Smooth muscle cell (in vitro differentiated cells): ENCODE results near the gene PRKAR1B. TPM values are rescaled to one million over a fixed set of nuclear protein-coding genes. Genes with fewer than 3 reads are reported as not detected.

Source experiments
- DNase-seq: peaks from one replicate; lab custom pipeline; 2025; ENCODE audit not compliant: unreplicated experiment; lab: John Stamatoyannopoulos, UW
- H2AFZ ChIP-seq: fragments of 200-600 bp; sonication (generic); 2 replicates; pipeline ENCODE4 v1.6.0; 2016; ENCODE audit warnings: antibody characterized with exemption, low read depth, mild to moderate bottlenecking
- H3F3A ChIP-seq: fragments of 200-600 bp; sonication (generic); 2 replicates; pipeline ENCODE4 v1.6.0; 2017; ENCODE audit warnings: antibody characterized with exemption, low read depth
- H3K27ac ChIP-seq: fragments of 200-600 bp; sonication (generic); 2 replicates; pipeline ENCODE4 v1.5.1; 2016; ENCODE audit warnings: low read depth, mild to moderate bottlenecking
- H3K27me3 ChIP-seq: fragments of 200-600 bp; sonication (generic); 2 replicates; pipeline ENCODE4 v1.6.1; 2016; ENCODE audit warnings: low read depth, mild to moderate bottlenecking
- H3K36me3 ChIP-seq: fragments of 200-600 bp; sonication (generic); 2 replicates; pipeline ENCODE4 v1.5.1; 2016; ENCODE audit warnings: low read depth
- H3K4me1 ChIP-seq: fragments of 200-600 bp; sonication (generic); 2 replicates; pipeline ENCODE4 v1.5.1; 2016; ENCODE audit warnings: low read depth
- H3K4me2 ChIP-seq: fragments of 200-600 bp; sonication (generic); 2 replicates; pipeline ENCODE4 v1.6.0; 2016; ENCODE audit warnings: mild to moderate bottlenecking
- H3K4me3 ChIP-seq: fragments of 200-600 bp; sonication (generic); 2 replicates; pipeline ENCODE4 v1.5.1; 2016; ENCODE audit warnings: mild to moderate bottlenecking
- H3K79me2 ChIP-seq: fragments of 200-600 bp; sonication (generic); 2 replicates; pipeline ENCODE4 v1.6.0; 2016; ENCODE audit warnings: low read depth, mild to moderate bottlenecking
- H3K9ac ChIP-seq: fragments of 200-600 bp; sonication (generic); 2 replicates; pipeline ENCODE4 v1.6.0; 2016; ENCODE audit warnings: low read depth
- H3K9me3 ChIP-seq: fragments of 200-600 bp; sonication (generic); replicated peaks from 2 replicates; pipeline ENCODE4 v1.5.1; 2016; ENCODE audit warnings: low read depth
- H4K20me1 ChIP-seq: fragments of 200-600 bp; sonication (generic); 2 replicates; pipeline ENCODE4 v1.6.0; 2016; ENCODE audit warnings: low read depth
- CTCF ChIP-seq: fragments of 200-600 bp; sonication (generic); IDR thresholded peaks from 2 replicates; pipeline ENCODE4 v1.5.1; 2017; ENCODE audit warnings: borderline replicate concordance, mild to moderate bottlenecking, antibody characterized with exemption; ENCODE audit not compliant: insufficient read depth, poor library complexity, severe bottlenecking
- WGBS: methylation state at CpG from one replicate; pipeline ENCODE4 v1.1.7; 2016; ENCODE audit warnings: low lambda C conversion rate; 5-methylcytosine and 5-hydroxymethylcytosine counted together
- polyA plus RNA-seq: library from polyadenylated mRNA; unstranded; fragments of >200 nt; fragmentation: Nextera tagmentation; extraction: Ambion mirVana; gene quantifications from 2 replicates; pipeline ENCODE4 v1.2.1, GENCODE V29; 2016
- total RNA-seq: library from RNA; depleted of rRNA; stranded (reverse); fragments of >200 nt; gene quantifications from 2 replicates; pipeline ENCODE4 v1.2.3, GENCODE V29; 2014

The PRKAR1B gene
- total and polyA plus RNA-seq, 2 experiments from 2014 or later, result 5.3 to 10.1 TPM

GRCh38 chr7:768881-769504, 41.9 kb upstream of the PRKAR1B start:
- no peak overlapping the region for H3K27ac ChIP-seq
- no peaks in the 10 kb centered on the region for H3K79me2 ChIP-seq
- no peaks in the 10 kb centered on the region for H3K27me3 ChIP-seq
- no peak overlapping the region for H3K4me2 ChIP-seq
- 95% methylated on average over 33 of the region's 36 CpGs for WGBS
- no peak overlapping the region for H3K4me3 ChIP-seq
- no peaks in the 10 kb centered on the region for H3K36me3 ChIP-seq
- no peak overlapping the region for H3K9ac ChIP-seq
- no peaks in the 10 kb centered on the region for H3K4me1 ChIP-seq
- H2AFZ ChIP-seq, result no peak overlapping the region
- no peaks in the 10 kb centered on the region for H4K20me1 ChIP-seq
- H3F3A ChIP-seq, result peaks cover 4% of the 10 kb centered on the region
- TF ChIP-seq CTCF, result no peak
- DNase-seq, result no peak
- no peaks in the 10 kb centered on the region for H3K9me3 ChIP-seq

- H3K79me2 ChIP-seq, result no peaks in the 10 kb centered on the region
- TF ChIP-seq CTCF, result no peak
- H3K4me2 ChIP-seq, result no peak overlapping the region
- no peak overlapping the region for H3K4me3 ChIP-seq
- H3K9ac ChIP-seq, result no peak overlapping the region
- no peak for DNase-seq
- H3K27ac ChIP-seq, result no peak overlapping the region
- no peaks in the 10 kb centered on the region for H3K36me3 ChIP-seq
- WGBS, result 94% methylated on average over 64 of the region's 65 CpGs
- no peaks in the 10 kb centered on the region for H3K9me3 ChIP-seq
- H4K20me1 ChIP-seq, result no peaks in the 10 kb centered on the region
- H3F3A ChIP-seq, result peaks cover 4% of the 10 kb centered on the region
- H2AFZ ChIP-seq, result no peak overlapping the region
- H3K27me3 ChIP-seq, result no peaks in the 10 kb centered on the region
- no peaks in the 10 kb centered on the region for H3K4me1 ChIP-seq
Observed at GRCh38 chr7:767941-768731, 41.1 kb upstream of the PRKAR1B start.

- no peaks in the 10 kb centered on the region for H4K20me1 ChIP-seq
- peaks cover 4% of the 10 kb centered on the region for H3F3A ChIP-seq
- H3K27me3 ChIP-seq, result no peaks in the 10 kb centered on the region
- no peak overlapping the region for H3K4me2 ChIP-seq
- no peaks in the 10 kb centered on the region for H3K9me3 ChIP-seq
- no peak overlapping the region for H3K4me3 ChIP-seq
- no peak for TF ChIP-seq CTCF
- DNase-seq, result no peak
- H3K79me2 ChIP-seq, result no peaks in the 10 kb centered on the region
- 90% methylated on average over 21 of the region's 21 CpGs for WGBS
- no peaks in the 10 kb centered on the region for H3K4me1 ChIP-seq
- no peak overlapping the region for H3K9ac ChIP-seq
- no peak overlapping the region for H3K27ac ChIP-seq
- no peaks in the 10 kb centered on the region for H3K36me3 ChIP-seq
- H2AFZ ChIP-seq, result no peak overlapping the region
Observed at GRCh38 chr7:767580-767940, 40.5 kb upstream of the PRKAR1B start.
